Fibroblast of lung (primary cell): ENCODE results near the gene B3GNT2.

ENCODE experiments used
- CTCF ChIP-seq, 2 donors: IDR thresholded peaks in 1 of 2; conservative IDR thresholded peaks in 1 of 2; 1 replicate in 1 of 2; 2 replicates in 1 of 2; pipeline ENCODE4 v1.5.1; 2011 to 2012; ENCODE audit warnings: low read length in 2 of 2, control low read depth in 1 of 2, inconsistent platforms in 1 of 2, low read depth in 1 of 2, mild to moderate bottlenecking in 1 of 2
- EZH2 ChIP-seq: IDR thresholded peaks from 2 replicates; pipeline ENCODE4 v1.5.1; 2012; ENCODE audit warnings: low read length, control low read depth, mild to moderate bottlenecking; ENCODE audit errors: missing control alignments

- TF ChIP-seq EZH2 (no peak), CTCF (conservative IDR thresholded peaks at IDR 0.05 in 1 of 2, IDR thresholded peaks at IDR 0.05 in 1 of 2; ENCODE audit: low read depth in 1 of 2, low read length in 2 of 2) (no peak)
Observed at GRCh38 chr2:62175728-62176127, 20.2 kb upstream of the B3GNT2 start.
